GM12878 (cell line): ENCODE results near the gene XPO6. TPM values are rescaled to one million over a fixed set of nuclear protein-coding genes. Genes with fewer than 3 reads are reported as not detected.

ENCODE experiments used
- BCL11A ChIP-seq: IDR thresholded peaks from 2 replicates; pipeline ENCODE4 v1.6.1; 2011; ENCODE audit warnings: low read depth, low read length
- BMI1 ChIP-seq: fragments of 450-650 bp; IDR thresholded peaks from 2 replicates; pipeline ENCODE4 v1.6.1; 2016; ENCODE audit warnings: mild to moderate bottlenecking, moderate library complexity, borderline replicate concordance
- ESRRA ChIP-seq: IDR thresholded peaks from 2 replicates; pipeline ENCODE4 v1.6.1; 2012; ENCODE audit warnings: mild to moderate bottlenecking, low read length, improper control_type of control experiment
- FOXM1 ChIP-seq: IDR thresholded peaks from 2 replicates; pipeline ENCODE4 v1.6.1; 2012; ENCODE audit warnings: low read depth, mild to moderate bottlenecking, inconsistent platforms, low read length, moderate library complexity
- IKZF2 ChIP-seq, 2 experiments: fragments of 450-650 bp; IDR thresholded peaks; 2 replicates each; pipeline ENCODE4 v1.6.1; 2017; ENCODE audit warnings: mild to moderate bottlenecking in 2 of 2, moderate library complexity in 2 of 2
- JUND ChIP-seq: IDR thresholded peaks from 2 replicates; pipeline ENCODE4 v1.6.1; 2012; ENCODE audit warnings: low read depth, mild to moderate bottlenecking, low read length, improper control_type of control experiment, moderate library complexity
- MTA2 ChIP-seq: fragments of 450-650 bp; IDR thresholded peaks from 2 replicates; pipeline ENCODE4 v1.6.1; 2016; ENCODE audit warnings: low read depth, mild to moderate bottlenecking, moderate library complexity
- NFYB ChIP-seq: IDR thresholded peaks from 2 replicates; pipeline ENCODE4 v1.6.1; 2011; ENCODE audit warnings: low read depth, mild to moderate bottlenecking, low read length, improper control_type of control experiment, moderate library complexity; ENCODE audit not compliant: insufficient read depth
- NR2C2 ChIP-seq: IDR thresholded peaks from 2 replicates; pipeline ENCODE4 v1.6.1; 2011; ENCODE audit warnings: borderline replicate concordance, low read depth; ENCODE audit not compliant: control insufficient read depth, insufficient read length
- POLR2A ChIP-seq: IDR thresholded peaks from 2 replicates; pipeline ENCODE4 v1.6.1; 2011; ENCODE audit warnings: low read depth, mild to moderate bottlenecking, low read length
- RAD21 ChIP-seq: IDR thresholded peaks from 2 replicates; pipeline ENCODE4 v1.6.1; 2011; ENCODE audit warnings: mild to moderate bottlenecking, low read depth, low read length, moderate library complexity; ENCODE audit not compliant: insufficient read depth
- REST ChIP-seq: IDR thresholded peaks from 2 replicates; pipeline ENCODE4 v1.6.1; 2012; ENCODE audit warnings: mild to moderate bottlenecking, low read depth, low read length
- SMAD5 ChIP-seq: IDR thresholded peaks from 2 replicates; pipeline ENCODE4 v1.6.1; 2016; ENCODE audit warnings: antibody characterized with exemption, low read depth
- TBL1XR1 ChIP-seq: IDR thresholded peaks from 2 replicates; pipeline ENCODE4 v1.6.1; 2012; ENCODE audit warnings: low read depth, low read length, improper control_type of control experiment
- ZNF24 ChIP-seq: fragments of 450-650 bp; IDR thresholded peaks from 2 replicates; pipeline ENCODE4 v1.6.1; 2017; ENCODE audit warnings: antibody characterized with exemption, mild to moderate bottlenecking
- ZZZ3 ChIP-seq: IDR thresholded peaks from 2 replicates; pipeline ENCODE4 v1.6.1; 2011; ENCODE audit warnings: low read depth; ENCODE audit not compliant: control insufficient read depth, insufficient read length
- polyA plus RNA-seq, 11 experiments: library from polyadenylated mRNA; depleted of rRNA in 4 of 11; unstranded in 6 of 11; stranded (reverse) in 5 of 11; fragments of >200 nt; fragmentation: Nextera tagmentation in 4 of 11; fragmentation: Illumina TruSeq in 1 of 11; extraction: Ambion mirVana in 4 of 11; extraction: Trizol in 1 of 11; gene quantifications; 1 replicate in 1 of 11; 2 replicates in 10 of 11; pipeline versions ENCODE4 v1.2.1 to v1.2.3, GENCODE V29; 2011 to 2016; ENCODE audit warnings: inconsistent platforms in 2 of 11, missing spikeins in 2 of 11, low read depth in 1 of 11
- total RNA-seq, 4 experiments: library from RNA; depleted of rRNA in 3 of 4; stranded (reverse); fragments of >200 nt in 3 of 4; fragmentation: Illumina TruSeq in 1 of 4; extraction: Trizol in 1 of 4; gene quantifications; 2 replicates each; pipeline versions ENCODE4 v1.2.1 to v1.2.3, GENCODE V29; 2013 to 2021
- TF ChIP-seq, protein P1 (sequence below): IDR thresholded peaks from 2 replicates; pipeline ENCODE4 v1.6.1; 2011; ENCODE audit warnings: borderline replicate concordance, low read depth, mild to moderate bottlenecking, moderate library complexity, low read length; ENCODE audit not compliant: insufficient read depth, poor library complexity, severe bottlenecking
- TF ChIP-seq, protein P2 (sequence below): IDR thresholded peaks from 2 replicates; pipeline ENCODE4 v1.6.1; 2011; ENCODE audit warnings: low read depth, low read length, improper control_type of control experiment, borderline replicate concordance
- TF ChIP-seq, protein P3 (sequence below): IDR thresholded peaks from 2 replicates; pipeline ENCODE4 v1.6.1; 2012; ENCODE audit warnings: low read length, inconsistent platforms
- TF ChIP-seq, protein P4 (sequence below): fragments of 450-650 bp; IDR thresholded peaks from 2 replicates; pipeline ENCODE4 v1.6.1; 2018; ENCODE audit warnings: borderline replicate concordance, mild to moderate bottlenecking; ENCODE audit not compliant: partially characterized antibody

XPO6 gene
- total and polyA plus RNA-seq, 10 of the 15 experiments (the other 5 are each of a cell fraction or from before 2014, with no cell fraction given), result 9.9 to 246 (median 110) TPM

GRCh38 chr16:28180655-28181460, 30.9 kb downstream of the XPO6 start (continued):
- TF ChIP-seq, protein P1, sequence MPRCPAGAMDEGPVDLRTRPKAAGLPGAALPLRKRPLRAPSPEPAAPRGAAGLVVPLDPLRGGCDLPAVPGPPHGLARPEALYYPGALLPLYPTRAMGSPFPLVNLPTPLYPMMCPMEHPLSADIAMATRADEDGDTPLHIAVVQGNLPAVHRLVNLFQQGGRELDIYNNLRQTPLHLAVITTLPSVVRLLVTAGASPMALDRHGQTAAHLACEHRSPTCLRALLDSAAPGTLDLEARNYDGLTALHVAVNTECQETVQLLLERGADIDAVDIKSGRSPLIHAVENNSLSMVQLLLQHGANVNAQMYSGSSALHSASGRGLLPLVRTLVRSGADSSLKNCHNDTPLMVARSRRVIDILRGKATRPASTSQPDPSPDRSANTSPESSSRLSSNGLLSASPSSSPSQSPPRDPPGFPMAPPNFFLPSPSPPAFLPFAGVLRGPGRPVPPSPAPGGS, result no peak
- no peak for TF ChIP-seq ZZZ3
- TF ChIP-seq MTA2, result peak; percentile 26; the same call in 1 of the 2 replicates
- TF ChIP-seq ZNF24, result no peak
- TF ChIP-seq BMI1, result no peak
- TF ChIP-seq POLR2A, result no peak
- TF ChIP-seq NFYB, result no peak
- TF ChIP-seq JUND, result no peak
- peak; percentile 37; the same call in 1 of the 2 replicates for TF ChIP-seq BCL11A
- TF ChIP-seq RAD21, result no peak
- TF ChIP-seq FOXM1, result no peak
- TF ChIP-seq, protein P2, sequence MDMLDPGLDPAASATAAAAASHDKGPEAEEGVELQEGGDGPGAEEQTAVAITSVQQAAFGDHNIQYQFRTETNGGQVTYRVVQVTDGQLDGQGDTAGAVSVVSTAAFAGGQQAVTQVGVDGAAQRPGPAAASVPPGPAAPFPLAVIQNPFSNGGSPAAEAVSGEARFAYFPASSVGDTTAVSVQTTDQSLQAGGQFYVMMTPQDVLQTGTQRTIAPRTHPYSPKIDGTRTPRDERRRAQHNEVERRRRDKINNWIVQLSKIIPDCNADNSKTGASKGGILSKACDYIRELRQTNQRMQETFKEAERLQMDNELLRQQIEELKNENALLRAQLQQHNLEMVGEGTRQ, result no peak
- no peak for TF ChIP-seq ESRRA
- no peak for TF ChIP-seq TBL1XR1
- TF ChIP-seq, protein P3, sequence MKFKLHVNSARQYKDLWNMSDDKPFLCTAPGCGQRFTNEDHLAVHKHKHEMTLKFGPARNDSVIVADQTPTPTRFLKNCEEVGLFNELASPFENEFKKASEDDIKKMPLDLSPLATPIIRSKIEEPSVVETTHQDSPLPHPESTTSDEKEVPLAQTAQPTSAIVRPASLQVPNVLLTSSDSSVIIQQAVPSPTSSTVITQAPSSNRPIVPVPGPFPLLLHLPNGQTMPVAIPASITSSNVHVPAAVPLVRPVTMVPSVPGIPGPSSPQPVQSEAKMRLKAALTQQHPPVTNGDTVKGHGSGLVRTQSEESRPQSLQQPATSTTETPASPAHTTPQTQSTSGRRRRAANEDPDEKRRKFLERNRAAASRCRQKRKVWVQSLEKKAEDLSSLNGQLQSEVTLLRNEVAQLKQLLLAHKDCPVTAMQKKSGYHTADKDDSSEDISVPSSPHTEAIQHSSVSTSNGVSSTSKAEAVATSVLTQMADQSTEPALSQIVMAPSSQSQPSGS, result no peak
- TF ChIP-seq REST, result no peak
- TF ChIP-seq NR2C2, result no peak
- TF ChIP-seq, protein P4, sequence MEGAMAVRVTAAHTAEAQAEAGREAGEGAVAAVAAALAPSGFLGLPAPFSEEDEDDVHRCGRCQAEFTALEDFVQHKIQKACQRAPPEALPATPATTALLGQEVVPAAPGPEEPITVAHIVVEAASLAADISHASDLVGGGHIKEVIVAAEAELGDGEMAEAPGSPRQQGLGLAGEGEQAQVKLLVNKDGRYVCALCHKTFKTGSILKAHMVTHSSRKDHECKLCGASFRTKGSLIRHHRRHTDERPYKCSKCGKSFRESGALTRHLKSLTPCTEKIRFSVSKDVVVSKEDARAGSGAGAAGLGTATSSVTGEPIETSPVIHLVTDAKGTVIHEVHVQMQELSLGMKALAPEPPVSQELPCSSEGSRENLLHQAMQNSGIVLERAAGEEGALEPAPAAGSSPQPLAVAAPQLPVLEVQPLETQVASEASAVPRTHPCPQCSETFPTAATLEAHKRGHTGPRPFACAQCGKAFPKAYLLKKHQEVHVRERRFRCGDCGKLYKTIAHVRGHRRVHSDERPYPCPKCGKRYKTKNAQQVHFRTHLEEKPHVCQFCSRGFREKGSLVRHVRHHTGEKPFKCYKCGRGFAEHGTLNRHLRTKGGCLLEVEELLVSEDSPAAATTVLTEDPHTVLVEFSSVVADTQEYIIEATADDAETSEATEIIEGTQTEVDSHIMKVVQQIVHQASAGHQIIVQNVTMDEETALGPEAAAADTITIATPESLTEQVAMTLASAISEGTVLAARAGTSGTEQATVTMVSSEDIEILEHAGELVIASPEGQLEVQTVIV, result no peak
- TF ChIP-seq IKZF2 (IDR thresholded peaks at IDR 0.05), result peak; percentile 62 to 64; a peak in 3 of 4 replicates
- TF ChIP-seq SMAD5, result no peak
